ENCODE results near the gene ARHGAP8. TPM values are rescaled to one million over a fixed set of nuclear protein-coding genes. Genes with fewer than 3 reads are reported as not detected.
"Not testable (repeated sequence)": the region's sequence is repeated elsewhere in the genome, so short reads cannot be mapped to it uniquely, and the experiment has no call there.

The ARHGAP8 gene
- total RNA-seq, 4 donors from 2014 or later: 14.9 to 38.8 (median 18.3) TPM

DNA sequence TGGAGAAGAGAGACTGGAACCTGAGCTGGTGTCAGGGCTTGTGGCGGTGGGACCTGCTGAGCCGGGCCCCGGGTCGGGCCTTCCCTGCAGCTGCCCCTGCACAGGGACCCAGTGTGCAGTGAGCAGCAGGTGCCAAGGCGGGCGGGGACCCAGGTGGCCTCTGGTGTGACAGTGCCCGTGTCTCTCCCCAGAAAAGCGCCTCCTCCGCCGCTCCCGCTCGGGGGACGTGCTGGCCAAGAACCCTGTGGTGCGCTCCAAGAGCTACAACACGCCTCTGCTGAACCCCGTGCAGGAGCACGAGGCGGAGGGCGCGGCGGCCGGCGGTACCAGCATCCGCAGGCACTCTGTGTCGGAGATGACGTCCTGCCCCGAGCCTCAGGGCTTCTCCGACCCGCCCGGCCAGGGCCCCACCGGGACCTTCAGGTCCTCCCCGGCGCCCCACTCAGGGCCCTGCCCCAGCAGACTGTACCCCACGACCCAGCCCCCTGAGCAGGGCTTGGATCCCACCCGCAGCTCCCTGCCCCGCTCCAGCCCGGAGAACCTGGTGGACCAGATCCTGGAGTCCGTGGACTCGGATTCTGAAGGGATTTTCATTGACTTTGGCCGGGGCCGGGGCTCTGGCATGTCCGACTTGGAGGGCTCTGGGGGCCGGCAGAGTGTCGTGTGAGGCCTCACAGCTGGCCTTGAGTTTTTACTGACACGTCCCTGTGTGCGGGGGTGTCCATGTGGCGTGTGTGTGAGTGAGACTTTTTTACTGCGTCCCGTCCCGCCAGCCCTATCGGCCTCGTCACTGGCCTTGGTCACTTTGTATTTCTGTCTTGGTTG, 15.6 kb upstream of the ARHGAP8 start:
- no peak for DNase-seq
- Histone ChIP-seq H3K4me1 (peaks cover 0 to 19% (median 0%) of the 10 kb centered on the region in 4 donors), H3K27me3 (no peaks in the 10 kb centered on the region), H3K9me3 (no peaks in the 10 kb centered on the region), H3K36me3 (peaks cover 0 to 8% (median 0%) of the 10 kb centered on the region in 3 donors), H3K27ac (no peak overlapping the region), H3K4me3 (no peak overlapping the region)
- no peak for TF ChIP-seq POLR2A (IDR thresholded peaks at IDR 0.05)
- TF ChIP-seq, protein P1, sequence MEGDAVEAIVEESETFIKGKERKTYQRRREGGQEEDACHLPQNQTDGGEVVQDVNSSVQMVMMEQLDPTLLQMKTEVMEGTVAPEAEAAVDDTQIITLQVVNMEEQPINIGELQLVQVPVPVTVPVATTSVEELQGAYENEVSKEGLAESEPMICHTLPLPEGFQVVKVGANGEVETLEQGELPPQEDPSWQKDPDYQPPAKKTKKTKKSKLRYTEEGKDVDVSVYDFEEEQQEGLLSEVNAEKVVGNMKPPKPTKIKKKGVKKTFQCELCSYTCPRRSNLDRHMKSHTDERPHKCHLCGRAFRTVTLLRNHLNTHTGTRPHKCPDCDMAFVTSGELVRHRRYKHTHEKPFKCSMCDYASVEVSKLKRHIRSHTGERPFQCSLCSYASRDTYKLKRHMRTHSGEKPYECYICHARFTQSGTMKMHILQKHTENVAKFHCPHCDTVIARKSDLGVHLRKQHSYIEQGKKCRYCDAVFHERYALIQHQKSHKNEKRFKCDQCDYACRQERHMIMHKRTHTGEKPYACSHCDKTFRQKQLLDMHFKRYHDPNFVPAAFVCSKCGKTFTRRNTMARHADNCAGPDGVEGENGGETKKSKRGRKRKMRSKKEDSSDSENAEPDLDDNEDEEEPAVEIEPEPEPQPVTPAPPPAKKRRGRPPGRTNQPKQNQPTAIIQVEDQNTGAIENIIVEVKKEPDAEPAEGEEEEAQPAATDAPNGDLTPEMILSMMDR (IDR thresholded peaks at IDR 0.05): no peak

DNA sequence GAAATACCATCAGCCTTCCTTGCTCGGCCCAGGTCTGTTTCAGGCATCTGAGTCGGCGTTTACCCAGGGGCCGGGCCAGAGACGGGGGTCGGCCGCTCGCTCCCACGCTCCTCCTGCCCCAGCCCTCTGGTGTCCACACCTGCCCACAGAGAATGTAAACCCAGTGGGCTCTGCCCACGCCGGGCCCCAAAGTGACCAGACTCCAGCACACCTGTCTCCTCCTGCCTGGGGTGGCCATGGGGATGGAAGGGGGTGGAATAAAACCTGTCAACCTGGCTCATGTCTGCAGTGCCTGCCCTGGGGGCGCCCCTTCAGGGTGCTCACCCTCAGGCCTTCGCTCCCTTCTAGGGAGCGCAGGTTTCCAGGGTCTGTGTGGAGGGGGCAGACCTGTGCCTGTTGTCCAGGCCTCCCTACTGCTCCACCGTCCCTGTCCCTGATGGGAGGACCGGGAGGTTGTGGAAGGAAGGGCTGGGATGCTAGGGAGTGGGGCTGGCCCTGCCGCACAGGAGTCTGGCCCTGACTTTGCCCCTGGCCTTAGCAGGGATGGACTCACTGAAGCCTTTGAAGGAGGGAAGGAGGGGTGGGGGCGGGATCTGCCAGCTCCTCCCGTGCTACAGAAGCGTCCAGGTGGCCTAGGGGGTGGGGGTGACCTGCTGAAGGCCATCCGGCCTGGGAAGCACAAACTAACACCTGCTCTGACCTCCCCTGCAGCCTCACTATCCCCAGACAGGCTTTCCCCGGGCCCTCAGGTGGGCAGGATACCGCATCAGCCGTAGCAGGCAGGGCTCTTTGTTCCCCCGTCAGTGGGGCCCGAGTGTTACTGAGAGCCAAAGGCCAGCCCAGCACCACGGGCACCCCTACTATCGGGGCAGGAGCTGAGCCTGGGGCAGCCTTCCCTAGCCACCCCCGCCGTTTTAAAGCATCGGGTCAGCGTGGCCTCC, 14.7 kb upstream of the ARHGAP8 start:
- peaks cover 0 to 19% (median 0%) of the 10 kb centered on the region in 4 donors for H3K4me1 ChIP-seq
- H3K4me3 ChIP-seq: no peak overlapping the region
- no peaks in the 10 kb centered on the region for H3K36me3 ChIP-seq
- H3K27me3 ChIP-seq: no peaks in the 10 kb centered on the region
- H3K9me3 ChIP-seq: no peaks in the 10 kb centered on the region
- DNase-seq: no peak
- TF ChIP-seq POLR2A (IDR thresholded peaks at IDR 0.05): no peak
- TF ChIP-seq, protein P1 (IDR thresholded peaks at IDR 0.05): no peak
- H3K27ac ChIP-seq: no peak overlapping the region

DNA sequence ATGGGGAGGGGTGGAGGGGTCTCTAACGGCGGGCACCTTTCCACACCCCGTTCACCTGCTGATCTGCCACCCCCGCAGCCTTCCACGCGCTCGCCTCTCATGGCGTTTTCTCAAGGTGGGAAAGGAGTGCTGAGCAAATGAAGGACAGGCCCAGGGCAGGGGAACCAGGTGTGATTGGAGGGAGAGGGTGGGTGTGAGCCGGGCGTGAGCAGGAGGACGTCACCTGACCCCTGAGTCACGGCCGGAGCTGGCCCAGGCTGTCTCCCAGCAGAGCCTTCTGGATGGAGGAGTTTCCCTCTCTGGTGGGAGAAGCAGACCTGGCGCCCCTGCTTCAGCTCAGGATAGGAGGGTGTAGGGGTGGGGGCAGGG, 14.0 kb upstream of the ARHGAP8 start:
- H3K4me1 ChIP-seq: peaks cover 0 to 19% (median 0%) of the 10 kb centered on the region in 4 donors
- TF ChIP-seq POLR2A (IDR thresholded peaks at IDR 0.05): no peak
- TF ChIP-seq, protein P1 (IDR thresholded peaks at IDR 0.05): no peak
- peak in 1 of 3 donors; percentile 62 for DNase-seq
- H3K27me3 ChIP-seq: no peaks in the 10 kb centered on the region
- no peaks in the 10 kb centered on the region for H3K36me3 ChIP-seq
- no peak overlapping the region for H3K4me3 ChIP-seq
- H3K9me3 ChIP-seq: no peaks in the 10 kb centered on the region
- no peak overlapping the region for H3K27ac ChIP-seq

DNA sequence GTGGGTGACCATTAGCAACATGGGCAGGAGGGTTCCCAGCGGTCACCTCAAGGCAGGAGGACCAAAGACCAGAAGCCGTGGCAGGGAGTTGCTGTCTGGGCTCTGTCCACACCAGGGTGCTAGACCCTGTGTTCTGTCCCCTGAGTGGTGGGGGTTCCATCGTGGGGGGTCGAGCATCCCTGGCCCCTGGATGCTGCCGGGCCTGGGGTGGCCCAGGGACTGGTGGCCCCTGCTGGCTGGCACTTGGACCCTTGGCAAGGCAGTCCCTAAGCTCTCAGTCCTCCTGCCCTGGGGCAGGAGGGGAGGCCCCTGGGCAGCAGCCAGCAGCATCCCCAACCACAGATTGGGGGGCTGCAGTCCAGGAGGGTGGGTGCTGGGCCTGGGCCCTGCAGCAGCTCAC, 13.4 kb upstream of the ARHGAP8 start:
- no peaks in the 10 kb centered on the region for H3K27me3 ChIP-seq
- H3K4me3 ChIP-seq: no peak overlapping the region
- H3K4me1 ChIP-seq: peaks cover 0 to 19% (median 0%) of the 10 kb centered on the region in 4 donors
- H3K9me3 ChIP-seq: no peaks in the 10 kb centered on the region
- TF ChIP-seq, protein P1 (IDR thresholded peaks at IDR 0.05): no peak
- no peak for TF ChIP-seq POLR2A (IDR thresholded peaks at IDR 0.05)
- H3K27ac ChIP-seq: no peak overlapping the region
- DNase-seq: peak in 1 of 3 donors; percentile 40
- no peaks in the 10 kb centered on the region for H3K36me3 ChIP-seq

DNA sequence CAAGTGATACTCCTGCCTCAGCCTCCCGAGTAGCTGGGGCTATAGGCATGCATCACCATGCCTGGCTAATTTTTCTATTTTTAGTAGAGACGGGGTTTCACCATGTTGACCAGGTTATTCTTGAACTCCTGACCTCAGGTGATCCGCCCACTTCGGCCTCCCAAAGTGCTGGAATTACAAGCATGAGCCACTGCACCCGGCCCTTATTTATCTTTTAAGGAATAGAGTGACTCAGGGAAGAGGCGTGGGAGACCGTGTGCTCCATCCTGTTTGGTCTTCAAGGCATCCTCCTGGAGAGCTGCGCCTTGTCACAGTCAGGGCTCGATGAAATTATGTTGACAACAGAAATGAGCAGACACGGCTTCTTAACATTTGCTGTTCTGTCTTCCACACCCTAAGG, 12.7 kb upstream of the ARHGAP8 start:
- not testable (repeated sequence) for DNase-seq, H3K27ac ChIP-seq, H3K4me3 ChIP-seq, H3K36me3 ChIP-seq, H3K9me3 ChIP-seq, H3K27me3 ChIP-seq
- peaks cover 0 to 19% (median 0%) of the 10 kb centered on the region in 4 donors for H3K4me1 ChIP-seq

DNA sequence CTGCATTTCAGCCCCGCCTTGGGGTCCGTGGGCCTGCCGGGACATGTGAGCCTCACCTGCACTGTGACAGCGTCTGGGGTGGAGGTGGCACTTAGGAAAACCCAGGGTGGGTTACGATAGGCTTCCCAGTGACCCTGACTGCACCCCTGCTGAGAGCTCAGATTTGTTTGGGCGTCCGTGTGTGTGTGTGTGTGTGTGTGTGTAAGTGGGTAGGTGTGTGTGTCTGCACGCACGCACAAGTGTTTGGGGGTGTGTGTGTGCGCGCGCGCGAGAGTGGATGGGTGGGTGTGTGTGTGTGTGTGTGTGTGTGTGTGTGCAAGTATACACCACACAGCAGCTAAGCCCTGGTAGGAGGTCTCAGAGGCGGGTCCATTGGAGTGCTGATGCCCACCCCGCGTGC, 12.1 kb upstream of the ARHGAP8 start:
- H3K27ac ChIP-seq: no peak overlapping the region
- no peak for DNase-seq
- H3K9me3 ChIP-seq: no peaks in the 10 kb centered on the region
- TF ChIP-seq POLR2A (IDR thresholded peaks at IDR 0.05): no peak
- TF ChIP-seq, protein P1 (IDR thresholded peaks at IDR 0.05): no peak
- no peak overlapping the region for H3K4me3 ChIP-seq
- H3K4me1 ChIP-seq: peaks cover 0 to 19% (median 0%) of the 10 kb centered on the region in 4 donors
- no peaks in the 10 kb centered on the region for H3K36me3 ChIP-seq
- no peaks in the 10 kb centered on the region for H3K27me3 ChIP-seq
